ENCODE data around the gene BAZ2B.
A peak's percentile ranks its signal among the peaks of the same experiment; 100 is the strongest.
"Not testable (repeated sequence)": the region's sequence is repeated elsewhere in the genome, so short reads cannot be mapped to it uniquely, and the experiment has no call there.

The BAZ2B gene

GRCh38 chr2:159456500-159457426, 159.6 kb downstream of the BAZ2B start:
- FAIRE-seq = peak; percentile 64

- no peak for FAIRE-seq
These were observed 160.9 kb downstream of the BAZ2B start for GRCh38 chr2:159455330-159455918.

GRCh38 chr2:159454185-159454584, 162.2 kb downstream of the BAZ2B start:
- no peak for FAIRE-seq

GRCh38 chr2:159450180-159450579, 166.2 kb downstream of the BAZ2B start:
- FAIRE-seq = peak; percentile 39

GRCh38 chr2:159449504-159450124, 166.7 kb downstream of the BAZ2B start:
- FAIRE-seq = no peak

GRCh38 chr2:159446817-159447216, 169.5 kb downstream of the BAZ2B start:
- FAIRE-seq = peak; percentile 8

GRCh38 chr2:159446201-159446600, 170.1 kb downstream of the BAZ2B start:
- FAIRE-seq = no peak

- FAIRE-seq = no peak
These were observed 171.0 kb downstream of the BAZ2B start for GRCh38 chr2:159445307-159445706.

- FAIRE-seq = no peak
These were observed 171.6 kb downstream of the BAZ2B start for GRCh38 chr2:159444754-159445153.

- FAIRE-seq = no peak
These were observed 174.0 kb downstream of the BAZ2B start for GRCh38 chr2:159442159-159442852.

- FAIRE-seq = no peak
These were observed 175.2 kb downstream of the BAZ2B start for GRCh38 chr2:159441182-159441581.

GRCh38 chr2:159439421-159439820, 176.9 kb downstream of the BAZ2B start:
- FAIRE-seq = no peak

- peak; percentile 25 for FAIRE-seq
These were observed 177.5 kb downstream of the BAZ2B start for GRCh38 chr2:159438720-159439353.

GRCh38 chr2:159438284-159438683, 178.1 kb downstream of the BAZ2B start:
- no peak for FAIRE-seq

- FAIRE-seq = peak; percentile 8
These were observed 183.7 kb downstream of the BAZ2B start for GRCh38 chr2:159432610-159433009.

GRCh38 chr2:159427048-159427447, 189.3 kb downstream of the BAZ2B start:
- no peak for FAIRE-seq

GRCh38 chr2:159419403-159419802, 196.9 kb downstream of the BAZ2B start:
- FAIRE-seq = no peak

GRCh38 chr2:159411460-159411859, 204.9 kb downstream of the BAZ2B start:
- no peak for FAIRE-seq

GRCh38 chr2:159410276-159410675, 206.1 kb downstream of the BAZ2B start:
- FAIRE-seq = no peak

GRCh38 chr2:159409116-159409800, 207.1 kb downstream of the BAZ2B start:
- peak; percentile 60 for FAIRE-seq

GRCh38 chr2:159402790-159403189, 213.6 kb downstream of the BAZ2B start:
- FAIRE-seq = no peak

- FAIRE-seq = not testable (repeated sequence)
These were observed 214.2 kb downstream of the BAZ2B start for GRCh38 chr2:159402160-159402559.
